GM12891 (cell line): ENCODE measurements around the gene SYNPR.

Source experiments
- PAX5 ChIP-seq: IDR thresholded peaks from 2 replicates; pipeline ENCODE4 v1.6.1; 2011; ENCODE audit warnings: low read length, moderate library complexity, mild to moderate bottlenecking; ENCODE audit not compliant: insufficient read depth, severe bottlenecking
- POLR2A ChIP-seq: IDR thresholded peaks from 2 replicates; pipeline ENCODE4 v1.6.1; 2011; ENCODE audit warnings: low read depth, low read length, control low read depth
- POLR2AphosphoS5 ChIP-seq: IDR thresholded peaks from 2 replicates; pipeline ENCODE4 v1.6.1; 2011; ENCODE audit warnings: low read depth, low read length, control low read depth
- SPI1 ChIP-seq: IDR thresholded peaks from 2 replicates; pipeline ENCODE4 v1.6.1; 2011; ENCODE audit warnings: low read depth, low read length, control low read depth
- TAF1 ChIP-seq: IDR thresholded peaks from 2 replicates; pipeline ENCODE4 v1.6.1; 2011; ENCODE audit warnings: low read depth, low read length, control low read depth

GRCh38 chr3:63279005-63279841, 1.1 kb downstream of the SYNPR start:
- TF ChIP-seq POLR2AphosphoS5, result no peak
- TF ChIP-seq SPI1, result no peak
- TF ChIP-seq TAF1, result no peak
- TF ChIP-seq POLR2A, result no peak
- no peak for TF ChIP-seq PAX5
